Testis (tissue), 3 donors: Measurements from ENCODE around the gene NLK. TPM values are rescaled to one million over a fixed set of nuclear protein-coding genes. Genes with fewer than 3 reads are reported as not detected.
"Not testable (repeated sequence)": the region's sequence is repeated elsewhere in the genome, so short reads cannot be mapped to it uniquely, and the experiment has no call there.

Experiments used
- DNase-seq: peaks from one replicate; pipeline ENCODE4 v3.0.0-alpha.2; 2019
- H3K27ac ChIP-seq, 2 donors: fragments of 200-600 bp; sonication (generic); one replicate each; pipeline ENCODE4 v1.5.1; 2019
- H3K27me3 ChIP-seq: fragments of 200-600 bp; sonication (generic); one replicate; pipeline ENCODE4 v1.5.1; 2019
- H3K36me3 ChIP-seq: fragments of 200-600 bp; sonication (generic); one replicate; pipeline ENCODE4 v1.5.1; 2017; ENCODE audit warnings: low read depth; ENCODE audit errors: missing control alignments
- H3K4me1 ChIP-seq: fragments of 200-600 bp; sonication (generic); one replicate; pipeline ENCODE4 v1.5.1; 2019
- H3K4me3 ChIP-seq, 2 donors: fragments of 200-600 bp; sonication (generic); one replicate each; pipeline ENCODE4 v1.5.1; 2017 to 2019
- H3K9me3 ChIP-seq: fragments of 200-600 bp; sonication (generic); one replicate; pipeline ENCODE4 v1.5.1; 2017
- POLR2A ChIP-seq: fragments of 450-650 bp; IDR thresholded peaks from one replicate; pipeline ENCODE4 v1.6.1; 2017; ENCODE audit warnings: antibody characterized with exemption, mild to moderate bottlenecking, moderate library complexity
- WGBS, 2 donors: methylation state at CpG; one replicate each; pipeline ENCODE4 v1.1.5; 2018; 5-methylcytosine and 5-hydroxymethylcytosine counted together
- intact Hi-C: fragments of 100-400 bp; cut with DNase I; formaldehyde crosslinking; loops from one replicate; pipeline ENCODE4 v1.15.1; 2023; ENCODE audit warnings: low total_unique reads
- polyA plus RNA-seq: library from polyadenylated mRNA; stranded (reverse); fragments of 350-450 nt; fragmentation: Illumina TruSeq; extraction: RNeasy Lipid Tissue Mini Kit (QIAGEN cat#74804); gene quantifications from one replicate; pipeline ENCODE4 v1.2.3, GENCODE V29; 2014; ENCODE audit warnings: low read depth, low replicate concordance; ENCODE audit not compliant: insufficient read depth
- total RNA-seq, 2 donors: library from RNA; depleted of rRNA; stranded (reverse); fragments of >200 nt; gene quantifications; one replicate each; pipeline ENCODE4 v1.2.3, GENCODE V29; 2016
- TF ChIP-seq, protein P1 (sequence below), 3 experiments: fragments of 450-650 bp in 2 of 3; fragments of 200-600 bp in 1 of 3; sonication (generic) in 1 of 3; IDR thresholded peaks; one replicate each; pipeline ENCODE4 v1.5.1; 2016 to 2019; ENCODE audit warnings: antibody characterized with exemption in 3 of 3, mild to moderate bottlenecking in 2 of 3, moderate library complexity in 1 of 3

NLK gene
- total and polyA plus RNA-seq, 3 donors from 2014 or later = 40.8 to 54.4 (median 47.0) TPM

DNA sequence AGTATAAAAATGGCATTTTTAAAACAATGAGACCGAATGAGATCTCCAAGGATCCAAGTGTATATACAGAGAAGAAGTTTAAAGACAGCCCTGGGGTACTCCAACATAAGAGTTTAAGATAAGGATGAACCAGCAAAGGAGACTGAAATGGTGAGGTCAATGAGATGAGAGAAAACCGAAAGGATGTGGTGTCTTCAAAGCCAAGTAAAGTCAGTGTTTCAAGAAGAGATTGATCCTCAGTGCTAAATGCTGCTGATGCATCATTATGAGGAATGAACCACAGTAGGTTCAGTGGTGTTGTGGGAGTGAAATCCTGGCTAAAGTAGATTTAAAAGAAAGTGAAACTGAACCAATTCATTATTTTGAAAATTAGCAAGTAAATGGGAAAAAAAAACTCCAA is 38.1 kb upstream of the NLK start:
- Histone ChIP-seq H3K27me3 (no peaks in the 10 kb centered on the region), H3K9me3 (no peaks in the 10 kb centered on the region), H3K27ac (no peak overlapping the region), H3K36me3 (no peaks in the 10 kb centered on the region), H3K4me3 (no peak overlapping the region), H3K4me1 (no peaks in the 10 kb centered on the region)
- 81 to 86% methylated on average over 2 of the region's 2 CpGs for WGBS, 2 donors
- no peak for TF ChIP-seq POLR2A
- DNase-seq = no peak
- intact Hi-C loops = no loop called here

GRCh38 chr17:28007925-28008324 is 34.6 kb upstream of the NLK start:
- H3K9me3 ChIP-seq, intact Hi-C loops, H3K27ac ChIP-seq, DNase-seq, H3K4me1 ChIP-seq, H3K4me3 ChIP-seq, H3K36me3 ChIP-seq, H3K27me3 ChIP-seq: not testable (repeated sequence)
- 79 to 86% methylated on average over 4 of the region's 4 CpGs for WGBS, 2 donors

- TF ChIP-seq, protein P1, sequence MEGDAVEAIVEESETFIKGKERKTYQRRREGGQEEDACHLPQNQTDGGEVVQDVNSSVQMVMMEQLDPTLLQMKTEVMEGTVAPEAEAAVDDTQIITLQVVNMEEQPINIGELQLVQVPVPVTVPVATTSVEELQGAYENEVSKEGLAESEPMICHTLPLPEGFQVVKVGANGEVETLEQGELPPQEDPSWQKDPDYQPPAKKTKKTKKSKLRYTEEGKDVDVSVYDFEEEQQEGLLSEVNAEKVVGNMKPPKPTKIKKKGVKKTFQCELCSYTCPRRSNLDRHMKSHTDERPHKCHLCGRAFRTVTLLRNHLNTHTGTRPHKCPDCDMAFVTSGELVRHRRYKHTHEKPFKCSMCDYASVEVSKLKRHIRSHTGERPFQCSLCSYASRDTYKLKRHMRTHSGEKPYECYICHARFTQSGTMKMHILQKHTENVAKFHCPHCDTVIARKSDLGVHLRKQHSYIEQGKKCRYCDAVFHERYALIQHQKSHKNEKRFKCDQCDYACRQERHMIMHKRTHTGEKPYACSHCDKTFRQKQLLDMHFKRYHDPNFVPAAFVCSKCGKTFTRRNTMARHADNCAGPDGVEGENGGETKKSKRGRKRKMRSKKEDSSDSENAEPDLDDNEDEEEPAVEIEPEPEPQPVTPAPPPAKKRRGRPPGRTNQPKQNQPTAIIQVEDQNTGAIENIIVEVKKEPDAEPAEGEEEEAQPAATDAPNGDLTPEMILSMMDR (IDR thresholded peaks at IDR 0.05) = no peak
- TF ChIP-seq POLR2A = no peak
- Histone ChIP-seq H3K4me3 (no peak overlapping the region), H3K27ac (no peak overlapping the region), H3K36me3 (no peaks in the 10 kb centered on the region), H3K27me3 (no peaks in the 10 kb centered on the region), H3K4me1 (no peaks in the 10 kb centered on the region), H3K9me3 (no peaks in the 10 kb centered on the region)
- WGBS, 2 donors = 13 to 17% methylated on average over 2 of the region's 2 CpGs
- intact Hi-C loops = no loop called here
- DNase-seq = peak; percentile 51
Measured at GRCh38 chr17:28008513-28008912, 34.0 kb upstream of the NLK start.

GRCh38 chr17:28010406-28010805 is 32.1 kb upstream of the NLK start:
- 43 to 73% methylated on average over 2 of the region's 2 CpGs for whole genome bisulfite sequencing, 2 donors
- H3K9me3 ChIP-seq = no peaks in the 10 kb centered on the region
- no peak overlapping the region for H3K4me3 ChIP-seq
- no peaks in the 10 kb centered on the region for H3K4me1 ChIP-seq
- no peaks in the 10 kb centered on the region for H3K36me3 ChIP-seq
- intact Hi-C loops = no loop called here
- DNase-seq = no peak
- no peaks in the 10 kb centered on the region for H3K27me3 ChIP-seq
- TF ChIP-seq, protein P1 (IDR thresholded peaks at IDR 0.05) = no peak
- no peak for TF ChIP-seq POLR2A
- no peak overlapping the region for H3K27ac ChIP-seq

GRCh38 chr17:28018439-28019070 is 23.9 kb upstream of the NLK start:
- no peak for TF ChIP-seq POLR2A
- TF ChIP-seq, protein P1 (IDR thresholded peaks at IDR 0.05) = no peak
- Histone ChIP-seq H3K9me3 (no peaks in the 10 kb centered on the region), H3K27me3 (no peaks in the 10 kb centered on the region), H3K27ac (no peak overlapping the region), H3K4me1 (no peaks in the 10 kb centered on the region), H3K36me3 (no peaks in the 10 kb centered on the region), H3K4me3 (no peak overlapping the region)
- peak; percentile 24 for DNase-seq
- WGBS, 2 donors = 77% methylated on average over 4 of the region's 4 CpGs
- intact Hi-C loops = no loop called here

- Histone ChIP-seq H3K4me1 (no peaks in the 10 kb centered on the region), H3K9me3 (no peaks in the 10 kb centered on the region), H3K27me3 (no peaks in the 10 kb centered on the region), H3K27ac (no peak overlapping the region), H3K4me3 (no peak overlapping the region), H3K36me3 (no peaks in the 10 kb centered on the region)
- TF ChIP-seq, protein P1 (IDR thresholded peaks at IDR 0.05) = no peak
- TF ChIP-seq POLR2A = no peak
- DNase-seq = no peak
- 74 to 78% methylated on average over 1 of the region's 1 CpG for WGBS, 2 donors
- intact Hi-C loops = no loop called here
Measured at GRCh38 chr17:28020515-28020914, 22.0 kb upstream of the NLK start.
